Uterus (tissue), 2 donors: ENCODE measurements around the gene CELSR3.

Source experiments
- CTCF ChIP-seq, 4 experiments: fragments of 200-600 bp in 2 of 4; fragments of 450-650 bp in 2 of 4; sonication (generic) in 2 of 4; IDR thresholded peaks; one replicate each; pipeline ENCODE4 v1.5.1; 2016 to 2019; ENCODE audit warnings: antibody characterized with exemption in 4 of 4, mild to moderate bottlenecking in 2 of 4, moderate library complexity in 1 of 4
- POLR2A ChIP-seq, 2 donors: fragments of 450-650 bp; IDR thresholded peaks; one replicate each; pipeline ENCODE4 v1.6.1; 2016; ENCODE audit warnings: antibody characterized with exemption in 2 of 2, mild to moderate bottlenecking in 1 of 2, moderate library complexity in 1 of 2

- TF ChIP-seq CTCF (IDR thresholded peaks at IDR 0.05) (no peak), POLR2A (IDR thresholded peaks at IDR 0.05) (no peak)
Measured at GRCh38 chr3:48694610-48695392, 32.1 kb upstream of the CELSR3 start.
